Kidney epithelial cell (primary cell): ENCODE measurements around the gene NAP1L5. TPM values are rescaled to one million over a fixed set of nuclear protein-coding genes. Genes with fewer than 3 reads are reported as not detected.

ENCODE experiments used
- DNase-seq: peaks from one replicate; pipeline ENCODE4 v3.0.0-alpha.2; 2010; ENCODE audit warnings: low read depth
- H3K27me3 ChIP-seq: 2 replicates; pipeline ENCODE4 v1.6.0; 2011; ENCODE audit warnings: low read length; ENCODE audit not compliant: control insufficient read depth, insufficient read depth
- H3K36me3 ChIP-seq: 2 replicates; pipeline ENCODE4 v1.5.1; 2011; ENCODE audit warnings: low read length; ENCODE audit not compliant: control insufficient read depth, insufficient read depth
- H3K4me3 ChIP-seq: 2 replicates; pipeline ENCODE4 v1.5.1; 2011; ENCODE audit warnings: low read depth, mild to moderate bottlenecking, control low read depth, low read length
- CTCF ChIP-seq: IDR thresholded peaks from 2 replicates; pipeline ENCODE4 v1.5.1; 2011; ENCODE audit warnings: mild to moderate bottlenecking, moderate library complexity, low read length, control low read depth, inconsistent platforms; ENCODE audit not compliant: insufficient read depth, poor library complexity, severe bottlenecking
- total RNA-seq: library from RNA; depleted of rRNA; stranded (reverse); fragments of >200 nt; gene quantifications from 2 replicates; pipeline ENCODE4 v1.2.3, GENCODE V29; 2015

Gene NAP1L5
- total RNA-seq, 1 donor from 2014 or later, result 0.96 TPM

GRCh38 chr4:88659055-88659889 lies 38.4 kb downstream of the NAP1L5 start:
- DNase-seq, result peak; percentile 45
- peak; percentile 82 for TF ChIP-seq CTCF
- H3K36me3 ChIP-seq, result no peaks in the 10 kb centered on the region
- no peak overlapping the region for H3K4me3 ChIP-seq
- no peaks in the 10 kb centered on the region for H3K27me3 ChIP-seq

- no peak overlapping the region for H3K4me3 ChIP-seq
- no peaks in the 10 kb centered on the region for H3K36me3 ChIP-seq
- TF ChIP-seq CTCF, result no peak
- no peaks in the 10 kb centered on the region for H3K27me3 ChIP-seq
- no peak for DNase-seq
Observed at GRCh38 chr4:88655226-88655625, 42.4 kb downstream of the NAP1L5 start.

GRCh38 chr4:88653371-88653946 lies 44.2 kb downstream of the NAP1L5 start:
- no peaks in the 10 kb centered on the region for H3K27me3 ChIP-seq
- H3K4me3 ChIP-seq, result no peak overlapping the region
- no peaks in the 10 kb centered on the region for H3K36me3 ChIP-seq
- TF ChIP-seq CTCF, result no peak
- no peak for DNase-seq

- Histone ChIP-seq H3K4me3 (no peak overlapping the region), H3K36me3 (no peaks in the 10 kb centered on the region), H3K27me3 (no peaks in the 10 kb centered on the region)
- TF ChIP-seq CTCF, result no peak
- no peak for DNase-seq
Observed at GRCh38 chr4:88649716-88650115, 47.9 kb downstream of the NAP1L5 start.

GRCh38 chr4:88646528-88647280 lies 50.9 kb downstream of the NAP1L5 start:
- Histone ChIP-seq H3K4me3 (no peak overlapping the region), H3K36me3 (no peaks in the 10 kb centered on the region), H3K27me3 (no peaks in the 10 kb centered on the region)
- no peak for DNase-seq
- no peak for TF ChIP-seq CTCF
